Type B pancreatic cell (in vitro differentiated cells): ENCODE results near the gene RNF121. TPM values are rescaled to one million over a fixed set of nuclear protein-coding genes. Genes with fewer than 3 reads are reported as not detected.

ENCODE experiments used
- DNase-seq: peaks from one replicate; pipeline ENCODE4 v3.0.0; 2021; ENCODE audit warnings: mixed read lengths; ENCODE audit not compliant: unreplicated experiment; ENCODE audit errors: extremely low spot score
- H3K27ac Mint-ChIP-seq: 2 replicates; pipeline ENCODE4 v1.8.0; 2021; ENCODE audit warnings: mild to moderate bottlenecking, mixed read lengths
- H3K27me3 Mint-ChIP-seq: 2 replicates; pipeline ENCODE4 v1.8.0; 2021; ENCODE audit warnings: mixed read lengths
- H3K36me3 Mint-ChIP-seq: 2 replicates; pipeline ENCODE4 v1.8.0; 2021; ENCODE audit warnings: mixed read lengths
- H3K4me1 Mint-ChIP-seq: one replicate; pipeline ENCODE4 v1.8.0; 2021; ENCODE audit warnings: mixed read lengths; ENCODE audit not compliant: unreplicated experiment
- H3K4me3 Mint-ChIP-seq: 2 replicates; pipeline ENCODE4 v1.8.0; 2021; ENCODE audit warnings: mild to moderate bottlenecking, mixed read lengths
- H3K9me3 Mint-ChIP-seq: 2 replicates; pipeline ENCODE4 v1.8.0; 2021; ENCODE audit warnings: mixed read lengths
- CTCF ChIP-seq: fragments of 200-600 bp; sonication (generic); conservative IDR thresholded peaks from 2 replicates; pipeline ENCODE4 v1.5.0; 2021; ENCODE audit warnings: antibody characterized with exemption, mild to moderate bottlenecking
- total RNA-seq: library from RNA; stranded (reverse); gene quantifications from 2 replicates; pipeline ENCODE4 v1.2.1, GENCODE V29; 2021; ENCODE audit warnings: low replicate concordance

The RNF121 gene
- total RNA-seq, 1 donor from 2014 or later, result 49.7 TPM

GRCh38 chr11:72039031-72039855 is 110.4 kb downstream of the RNF121 start:
- H3K4me1 Mint-ChIP-seq, result peaks cover 20% of the 10 kb centered on the region
- no peaks in the 10 kb centered on the region for H3K27me3 Mint-ChIP-seq
- no peaks in the 10 kb centered on the region for H3K9me3 Mint-ChIP-seq
- H3K4me3 Mint-ChIP-seq, result no peak overlapping the region
- DNase-seq, result no peak
- peaks cover 7% of the 10 kb centered on the region for H3K36me3 Mint-ChIP-seq
- no peak overlapping the region for H3K27ac Mint-ChIP-seq
- TF ChIP-seq CTCF, result no peak

- Mint-ChIP-seq H3K4me3 (no peak overlapping the region), H3K27me3 (no peaks in the 10 kb centered on the region), H3K9me3 (no peaks in the 10 kb centered on the region), H3K27ac (no peak overlapping the region), H3K4me1 (peaks cover 23% of the 10 kb centered on the region), H3K36me3 (peaks cover 7% of the 10 kb centered on the region)
- no peak for DNase-seq
- no peak for TF ChIP-seq CTCF
Observed at GRCh38 chr11:72039856-72040401, 111.1 kb downstream of the RNF121 start.

DNA sequence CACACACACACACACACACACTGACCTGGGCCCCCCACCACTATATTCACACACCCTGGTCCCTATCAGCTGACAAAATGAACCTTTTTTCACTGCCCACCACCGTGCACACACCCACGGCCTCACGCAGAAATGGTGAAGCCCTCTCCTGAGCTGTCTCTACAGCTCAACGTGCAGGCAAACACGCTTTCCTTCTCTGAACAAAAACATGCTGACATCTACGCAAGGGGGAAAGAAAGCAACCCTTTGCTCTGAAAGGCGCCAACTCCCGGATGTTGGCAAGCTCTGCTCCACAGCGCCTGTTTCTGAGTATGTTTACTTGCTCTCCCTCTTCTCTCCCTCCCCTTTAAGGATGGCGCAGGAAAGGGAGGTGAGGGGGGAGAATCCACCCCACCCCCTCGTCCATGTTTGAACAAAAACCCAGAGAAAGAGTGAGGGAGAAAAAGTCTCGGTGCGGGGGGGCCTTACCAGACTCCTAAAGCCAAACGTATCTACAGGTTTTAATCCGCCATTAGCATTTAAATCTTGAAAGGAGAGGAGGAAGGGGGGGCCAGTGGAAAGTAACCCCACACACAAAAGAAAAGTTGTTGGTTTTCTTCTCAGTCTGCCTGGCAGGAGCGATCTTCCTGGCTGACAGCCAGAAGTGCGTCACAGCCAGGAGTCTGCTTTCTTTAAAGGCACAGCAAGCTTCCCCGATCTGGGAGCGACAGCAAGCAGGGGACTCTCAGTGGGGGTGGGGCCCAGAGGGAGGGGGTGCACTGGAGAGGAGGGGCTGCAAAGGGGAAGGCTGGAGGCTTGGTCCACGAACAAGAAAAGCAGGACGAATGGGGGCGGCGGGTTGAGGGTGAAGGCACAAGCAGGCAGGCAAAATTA is 111.9 kb downstream of the RNF121 start:
- Mint-ChIP-seq H3K9me3 (no peaks in the 10 kb centered on the region), H3K36me3 (peaks cover 4% of the 10 kb centered on the region), H3K27me3 (no peaks in the 10 kb centered on the region), H3K4me3 (no peak overlapping the region), H3K27ac (no peak overlapping the region), H3K4me1 (peaks cover 28% of the 10 kb centered on the region)
- no peak for TF ChIP-seq CTCF
- peak; percentile 91 for DNase-seq

DNA sequence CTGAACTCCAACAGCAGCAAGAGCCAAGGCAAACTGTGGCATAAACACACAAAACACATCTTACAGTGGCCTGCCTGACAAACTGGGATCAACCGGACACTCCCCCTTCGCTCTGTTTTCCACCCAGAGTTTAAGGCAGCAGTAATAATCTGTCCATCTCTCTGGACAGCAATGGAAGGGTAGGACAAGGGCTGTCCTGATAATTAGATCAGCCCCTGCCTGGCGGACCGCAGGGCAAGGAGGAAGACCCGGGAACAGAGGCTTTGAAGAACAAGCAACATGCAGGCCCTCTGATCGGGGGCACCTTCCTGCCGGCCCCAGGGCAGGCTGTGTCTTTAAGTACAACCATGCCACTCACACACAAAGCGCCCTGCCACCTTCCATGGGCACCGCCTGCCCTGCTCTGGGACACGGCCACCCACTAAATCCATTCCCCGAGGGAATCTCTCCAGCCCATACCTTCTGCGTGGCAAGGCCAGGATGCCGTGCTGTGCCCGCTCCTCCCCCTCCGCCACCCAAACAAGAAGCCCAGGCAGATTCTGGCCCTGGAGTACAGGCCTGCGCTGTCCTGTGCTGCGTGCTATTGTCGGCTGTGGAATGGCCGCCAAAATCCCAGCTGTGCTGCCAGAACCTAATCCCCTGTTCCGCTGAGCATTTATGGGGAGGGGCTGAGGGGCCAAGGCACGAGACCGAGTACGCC is 112.7 kb downstream of the RNF121 start:
- no peak for TF ChIP-seq CTCF
- H3K27ac Mint-ChIP-seq, result no peak overlapping the region
- DNase-seq, result peak; percentile 75
- H3K4me3 Mint-ChIP-seq, result no peak overlapping the region
- H3K4me1 Mint-ChIP-seq, result peaks cover 31% of the 10 kb centered on the region
- H3K36me3 Mint-ChIP-seq, result no peaks in the 10 kb centered on the region
- no peaks in the 10 kb centered on the region for H3K27me3 Mint-ChIP-seq
- no peaks in the 10 kb centered on the region for H3K9me3 Mint-ChIP-seq

DNA sequence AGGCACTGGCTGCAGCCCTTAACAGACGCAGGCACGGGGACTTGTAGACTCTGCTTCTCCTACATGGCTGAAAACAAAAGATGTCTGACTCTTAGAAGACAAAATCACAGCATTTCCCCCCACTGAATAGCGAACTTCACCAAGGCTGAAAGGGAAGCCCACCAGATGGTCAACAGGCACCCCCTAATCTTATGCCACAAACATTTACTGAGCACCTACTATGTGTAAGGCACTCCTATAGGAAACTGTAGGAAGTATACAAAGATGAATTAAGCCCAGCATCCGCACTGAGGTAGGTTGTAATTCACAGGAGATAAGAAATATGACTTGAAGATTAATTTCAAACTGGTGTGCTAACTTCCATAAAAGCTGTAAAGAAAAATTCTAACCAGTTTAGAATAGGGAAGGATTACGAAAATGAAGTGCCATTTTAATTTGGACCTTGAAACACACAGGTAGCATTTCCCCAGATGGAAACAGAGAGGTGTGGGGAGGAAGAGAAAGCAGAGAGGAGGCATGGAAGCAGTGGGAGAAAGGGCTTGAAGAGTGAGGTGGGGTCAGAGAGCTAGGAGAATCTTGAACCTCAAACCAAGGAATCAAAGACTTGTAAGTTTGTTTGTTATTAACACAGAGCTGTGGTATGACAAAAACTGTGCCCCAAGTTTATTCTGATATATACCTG is 113.4 kb downstream of the RNF121 start:
- Mint-ChIP-seq H3K4me1 (peaks cover 31% of the 10 kb centered on the region), H3K4me3 (no peak overlapping the region), H3K27me3 (no peaks in the 10 kb centered on the region), H3K9me3 (no peaks in the 10 kb centered on the region), H3K36me3 (no peaks in the 10 kb centered on the region), H3K27ac (no peak overlapping the region)
- no peak for TF ChIP-seq CTCF
- no peak for DNase-seq
